Stimulated activated naive CD8-positive, alpha-beta T cell treated with anti-CD3 and anti-CD28 coated beads, Interleukin-15, Interleukin-2, amounts not matched to agents 100 ng/mL and 50 ng/mL, for 24 hours (primary cell): ENCODE results near the gene PFKP.
A peak's percentile ranks its signal among the peaks of the same experiment; 100 is the strongest.
"Not testable (repeated sequence)": the region's sequence is repeated elsewhere in the genome, so short reads cannot be mapped to it uniquely, and the experiment has no call there.

Experiments used
- H3K27ac Mint-ChIP-seq: one replicate; pipeline ENCODE4 v1.8.0; 2021; ENCODE audit warnings: mild to moderate bottlenecking, mixed read lengths
- H3K27me3 Mint-ChIP-seq: one replicate; pipeline ENCODE4 v1.8.0; 2021; ENCODE audit warnings: mixed read lengths
- H3K36me3 Mint-ChIP-seq: one replicate; pipeline ENCODE4 v1.8.0; 2021; ENCODE audit warnings: low read depth, mixed read lengths
- H3K4me1 Mint-ChIP-seq: one replicate; pipeline ENCODE4 v1.8.0; 2021; ENCODE audit warnings: low read depth, mixed read lengths
- H3K4me3 Mint-ChIP-seq: one replicate; pipeline ENCODE4 v1.8.0; 2021; ENCODE audit warnings: mild to moderate bottlenecking, mixed read lengths
- H3K9me3 Mint-ChIP-seq: one replicate; pipeline ENCODE4 v1.8.0; 2021; ENCODE audit warnings: mixed read lengths

The PFKP gene

DNA sequence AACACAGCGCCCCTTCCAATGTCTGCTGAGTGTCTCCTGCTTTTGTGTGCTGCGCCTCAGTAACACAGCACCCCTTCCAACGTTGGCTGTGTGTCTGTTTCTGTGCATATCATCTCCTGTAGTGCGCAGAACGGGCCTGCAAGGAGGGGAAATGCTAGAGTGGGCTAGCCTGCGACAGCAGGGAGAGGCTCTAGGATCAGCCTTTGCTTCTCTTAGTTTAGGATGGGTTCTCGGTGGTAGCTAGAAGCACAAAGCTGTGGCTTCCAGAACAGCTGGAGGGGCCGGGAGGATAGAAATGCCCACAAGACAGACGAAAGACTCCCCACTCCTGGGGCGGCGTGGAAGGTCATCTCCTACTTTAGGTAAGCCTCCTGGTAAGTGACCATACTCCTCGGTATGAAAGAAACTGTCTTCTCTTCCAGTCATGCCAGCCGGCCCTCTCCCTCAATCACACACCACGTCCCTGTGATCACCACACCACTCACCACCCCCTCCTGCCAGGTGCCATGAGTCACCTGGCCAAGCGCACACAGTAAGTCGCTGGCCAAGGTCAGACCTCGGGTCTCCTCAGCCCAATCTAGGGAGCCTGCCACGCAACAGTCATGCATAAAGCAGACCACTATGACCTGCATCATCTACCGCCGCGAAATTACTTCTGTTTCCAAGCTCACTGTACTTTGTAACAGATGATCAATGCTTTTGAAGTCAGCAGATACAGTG is 100.4 kb downstream of the PFKP start:
- Mint-ChIP-seq H3K27me3 (no peaks in the 10 kb centered on the region), H3K27ac (no peak overlapping the region), H3K4me1 (peaks cover 30% of the 10 kb centered on the region), H3K9me3 (no peaks in the 10 kb centered on the region), H3K4me3 (no peak overlapping the region), H3K36me3 (peaks cover 71% of the 10 kb centered on the region)

DNA sequence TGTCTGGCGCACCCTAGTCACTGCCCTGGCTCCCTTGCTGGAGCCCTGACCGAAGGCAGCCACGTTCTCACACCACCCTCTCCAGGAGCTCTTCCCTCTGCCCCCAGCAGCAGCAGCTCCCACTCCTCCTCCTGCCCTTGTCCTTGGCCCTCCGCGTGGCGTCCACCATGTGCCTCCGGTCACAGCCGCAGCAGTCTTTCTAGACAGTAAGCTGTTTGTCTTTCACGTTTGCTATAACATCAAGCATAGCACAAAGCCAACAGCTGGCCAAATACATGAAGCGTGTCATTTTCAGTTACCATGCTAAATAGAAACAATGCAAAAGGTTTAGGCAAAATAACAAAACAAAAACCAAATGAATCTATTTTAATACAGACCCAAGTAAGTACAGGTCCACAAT is 101.9 kb downstream of the PFKP start:
- no peaks in the 10 kb centered on the region for H3K9me3 Mint-ChIP-seq
- H3K27ac Mint-ChIP-seq: no peak overlapping the region
- H3K4me3 Mint-ChIP-seq: no peak overlapping the region
- H3K4me1 Mint-ChIP-seq: peaks cover 38% of the 10 kb centered on the region
- H3K27me3 Mint-ChIP-seq: no peaks in the 10 kb centered on the region
- H3K36me3 Mint-ChIP-seq: peaks cover 56% of the 10 kb centered on the region

DNA sequence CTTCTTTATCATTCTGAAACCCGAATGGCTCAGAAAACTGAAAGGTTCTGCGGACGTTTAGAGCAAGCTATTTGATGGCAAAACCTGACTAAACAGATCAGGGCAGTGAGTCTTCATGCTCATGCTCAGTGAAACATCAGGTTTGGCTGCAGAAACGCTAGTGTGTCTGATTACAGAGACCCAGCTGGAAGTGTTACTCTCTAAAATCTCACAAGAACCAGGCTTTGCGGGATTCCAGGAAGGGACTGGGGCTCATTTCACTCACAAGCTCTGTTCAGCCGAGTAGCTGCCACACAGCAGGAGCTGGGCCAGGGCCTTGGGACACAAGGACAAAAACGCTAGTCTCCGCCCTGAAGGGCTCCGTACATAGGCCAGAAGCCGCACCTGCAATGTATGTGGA is 102.3 kb downstream of the PFKP start:
- H3K27ac Mint-ChIP-seq: no peak overlapping the region
- no peaks in the 10 kb centered on the region for H3K9me3 Mint-ChIP-seq
- peaks cover 54% of the 10 kb centered on the region for H3K36me3 Mint-ChIP-seq
- no peak overlapping the region for H3K4me3 Mint-ChIP-seq
- peaks cover 38% of the 10 kb centered on the region for H3K4me1 Mint-ChIP-seq
- no peaks in the 10 kb centered on the region for H3K27me3 Mint-ChIP-seq

DNA sequence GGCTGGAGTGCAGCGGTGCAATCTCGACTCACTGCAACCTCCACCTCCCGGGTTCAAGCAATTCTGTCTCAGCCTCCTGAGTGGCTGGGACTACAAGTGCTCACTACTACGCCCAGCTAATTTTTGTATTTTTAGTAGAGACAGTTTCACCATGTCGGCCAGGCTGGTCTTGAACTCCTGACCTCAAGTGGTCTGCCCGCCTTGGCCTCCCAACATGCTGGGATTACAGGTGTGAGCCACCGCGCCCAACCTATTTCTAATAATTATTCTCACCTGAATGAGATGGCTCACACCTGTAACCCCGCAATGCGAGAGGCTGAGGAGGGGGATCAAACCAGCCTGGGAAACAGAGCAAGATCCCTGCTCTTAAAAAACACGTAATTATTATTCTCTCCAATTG is 104.1 kb downstream of the PFKP start:
- peaks cover 36% of the 10 kb centered on the region for H3K36me3 Mint-ChIP-seq
- peak overlapping the region; percentile 89 for H3K27ac Mint-ChIP-seq
- peaks cover 38% of the 10 kb centered on the region for H3K4me1 Mint-ChIP-seq
- not testable (repeated sequence) for H3K9me3 Mint-ChIP-seq, H3K27me3 Mint-ChIP-seq
- peak overlapping the region; percentile 92 for H3K4me3 Mint-ChIP-seq

DNA sequence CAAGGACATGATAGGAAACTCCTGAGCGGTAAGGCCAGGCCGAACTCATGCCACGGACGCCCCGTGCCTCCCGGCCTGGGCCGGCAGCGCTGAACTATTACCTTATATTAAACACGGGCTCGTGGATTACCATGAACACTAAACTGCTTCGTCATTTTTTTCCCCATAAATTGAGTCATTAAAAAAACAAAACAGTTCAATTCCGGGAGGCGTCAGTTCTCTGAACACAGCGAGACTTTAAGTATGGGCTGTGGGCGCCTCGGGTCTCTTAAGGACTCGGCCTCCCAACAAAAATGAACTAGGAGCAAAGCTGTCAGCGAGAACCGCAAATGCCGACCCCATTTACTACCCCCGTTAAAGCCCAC is 104.7 kb downstream of the PFKP start:
- H3K9me3 Mint-ChIP-seq: no peaks in the 10 kb centered on the region
- H3K4me1 Mint-ChIP-seq: peaks cover 38% of the 10 kb centered on the region
- peaks cover 30% of the 10 kb centered on the region for H3K36me3 Mint-ChIP-seq
- peak overlapping the region; percentile 92 for H3K4me3 Mint-ChIP-seq
- H3K27me3 Mint-ChIP-seq: no peaks in the 10 kb centered on the region
- peak overlapping the region; percentile 89 for H3K27ac Mint-ChIP-seq

DNA sequence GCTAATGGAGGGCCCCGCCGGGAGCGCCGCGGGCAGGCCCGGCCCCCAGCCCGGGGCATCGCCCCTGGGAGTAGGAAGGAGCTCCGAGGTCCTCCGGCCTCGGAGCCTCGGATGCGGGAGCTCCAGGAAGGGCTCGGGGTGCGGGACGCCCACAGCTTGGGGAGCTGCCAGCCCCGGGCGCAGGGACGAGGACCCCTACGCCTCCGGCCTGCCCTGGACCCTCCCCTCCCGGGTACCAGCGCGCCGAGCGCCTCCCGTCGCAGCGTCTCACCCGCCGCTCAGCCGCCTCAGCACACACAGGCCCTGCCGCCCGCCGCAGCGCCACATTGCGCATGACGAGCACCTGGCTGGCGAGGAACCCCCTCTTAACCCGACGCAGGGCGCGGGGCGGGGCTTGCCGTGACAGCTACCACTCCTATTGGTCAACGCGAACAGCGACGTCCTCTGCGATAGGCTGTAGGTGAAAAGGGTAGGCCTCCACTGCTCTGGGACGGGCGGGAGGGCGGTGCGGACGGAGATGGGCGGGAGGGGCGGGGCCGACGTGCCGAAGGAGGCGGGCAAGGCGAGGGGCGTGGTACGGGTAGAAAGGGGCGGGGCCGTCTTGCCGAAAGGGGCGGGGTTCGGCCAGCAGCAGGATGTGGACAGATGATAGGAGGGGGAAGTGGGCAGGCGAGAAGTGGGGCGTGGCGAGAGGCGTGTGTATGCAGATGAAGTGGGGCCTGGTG is 105.3 kb downstream of the PFKP start, which contains the start of gene PITRM1:
TSS of gene PITRM1 (minus strand) at position 337 of the 725 bp plus-strand sequence. CDS start at position 327, 10 bp downstream.
- Mint-ChIP-seq H3K36me3 (peaks cover 25% of the 10 kb centered on the region), H3K4me3 (peak within 1 kb of the TSS; percentile 92), H3K27me3 (no peaks in the 10 kb centered on the region), H3K9me3 (no peaks in the 10 kb centered on the region), H3K4me1 (peaks cover 38% of the 10 kb centered on the region), H3K27ac (peak within 1 kb of the TSS; percentile 89)

DNA sequence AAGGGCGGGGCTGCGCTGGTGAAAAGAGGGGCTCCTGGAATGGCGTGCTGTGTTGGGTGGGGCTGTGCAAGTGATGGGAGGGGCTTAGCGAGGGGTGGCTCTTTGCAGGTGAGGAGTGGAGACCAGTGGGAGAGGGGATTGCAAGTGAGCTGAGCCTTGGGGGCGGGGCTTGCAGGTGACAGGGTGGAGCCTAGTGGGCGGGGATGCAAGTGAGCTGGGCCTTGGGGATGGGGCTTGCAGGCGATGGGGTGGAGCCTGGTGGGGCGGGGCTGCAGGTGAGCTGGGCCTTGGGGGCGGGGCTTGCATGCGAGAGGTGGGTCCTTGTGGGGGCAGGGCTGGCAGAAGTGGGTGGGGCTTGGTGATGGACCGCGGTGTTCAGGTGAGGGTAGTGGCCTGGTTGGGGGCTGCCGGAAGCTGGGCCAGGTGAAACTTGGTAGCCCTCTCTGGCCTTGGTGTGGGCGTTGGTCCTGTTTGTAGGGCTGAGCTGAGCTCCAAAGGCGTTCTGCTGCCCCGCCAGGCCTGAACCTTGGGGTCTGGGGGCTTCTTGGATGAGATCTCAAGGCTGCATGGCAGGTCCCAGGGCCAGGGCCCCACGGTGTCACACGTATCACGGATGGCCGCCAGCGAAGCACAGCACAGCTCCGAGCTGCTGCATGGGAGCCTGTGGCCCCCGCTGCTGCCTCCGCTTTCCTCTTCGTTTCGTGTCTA is 106.0 kb downstream of the PFKP start:
- Mint-ChIP-seq H3K36me3 (peaks cover 19% of the 10 kb centered on the region), H3K27me3 (no peaks in the 10 kb centered on the region), H3K27ac (peak overlapping the region; percentile 84), H3K4me3 (peak overlapping the region; percentile 83), H3K9me3 (no peaks in the 10 kb centered on the region), H3K4me1 (peaks cover 38% of the 10 kb centered on the region)

DNA sequence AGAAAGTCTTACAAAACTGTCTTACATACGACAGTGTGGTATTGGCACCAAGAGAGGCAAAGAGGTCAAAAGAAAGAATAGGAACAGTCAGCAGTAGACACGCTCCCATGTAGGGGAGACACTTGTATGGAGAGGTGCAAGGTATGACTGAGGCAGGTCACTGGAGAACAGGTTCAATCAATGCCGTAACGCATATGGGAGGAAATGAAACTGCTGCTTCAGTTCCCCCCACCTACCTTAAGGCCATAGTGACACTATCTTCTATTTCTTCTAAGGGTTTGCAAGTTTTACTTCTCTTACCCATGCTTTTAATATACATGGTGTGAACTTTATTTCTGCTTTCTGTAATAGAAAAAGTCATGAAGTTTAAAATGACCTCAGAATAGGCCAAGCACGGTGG is 110.7 kb downstream of the PFKP start:
- Mint-ChIP-seq H3K4me3 (no peak overlapping the region), H3K27me3 (peaks cover 16% of the 10 kb centered on the region), H3K36me3 (no peaks in the 10 kb centered on the region), H3K27ac (no peak overlapping the region), H3K9me3 (no peaks in the 10 kb centered on the region), H3K4me1 (peaks cover 5% of the 10 kb centered on the region)

DNA sequence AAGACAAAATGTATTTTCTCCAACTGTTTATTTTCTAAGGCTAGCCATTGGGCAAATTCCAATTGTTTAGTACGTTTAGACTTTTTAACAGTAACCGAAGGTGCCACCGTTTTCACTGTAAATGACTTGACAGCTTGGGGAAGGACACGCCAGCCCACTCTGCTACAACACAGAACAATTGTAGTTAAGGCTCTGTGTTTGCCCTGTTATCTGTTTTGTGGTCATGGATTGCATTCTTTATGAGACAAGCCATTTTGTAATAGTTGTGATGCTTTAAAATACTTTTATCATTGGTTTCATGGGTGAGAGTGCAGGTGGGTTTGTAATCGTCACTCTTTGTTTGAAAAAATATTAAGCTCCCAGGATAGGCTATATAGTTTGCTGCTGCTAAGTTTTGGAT is 111.8 kb downstream of the PFKP start:
- Mint-ChIP-seq H3K36me3 (no peaks in the 10 kb centered on the region), H3K4me3 (no peak overlapping the region), H3K27ac (no peak overlapping the region), H3K9me3 (no peaks in the 10 kb centered on the region), H3K27me3 (peaks cover 19% of the 10 kb centered on the region), H3K4me1 (no peaks in the 10 kb centered on the region)

DNA sequence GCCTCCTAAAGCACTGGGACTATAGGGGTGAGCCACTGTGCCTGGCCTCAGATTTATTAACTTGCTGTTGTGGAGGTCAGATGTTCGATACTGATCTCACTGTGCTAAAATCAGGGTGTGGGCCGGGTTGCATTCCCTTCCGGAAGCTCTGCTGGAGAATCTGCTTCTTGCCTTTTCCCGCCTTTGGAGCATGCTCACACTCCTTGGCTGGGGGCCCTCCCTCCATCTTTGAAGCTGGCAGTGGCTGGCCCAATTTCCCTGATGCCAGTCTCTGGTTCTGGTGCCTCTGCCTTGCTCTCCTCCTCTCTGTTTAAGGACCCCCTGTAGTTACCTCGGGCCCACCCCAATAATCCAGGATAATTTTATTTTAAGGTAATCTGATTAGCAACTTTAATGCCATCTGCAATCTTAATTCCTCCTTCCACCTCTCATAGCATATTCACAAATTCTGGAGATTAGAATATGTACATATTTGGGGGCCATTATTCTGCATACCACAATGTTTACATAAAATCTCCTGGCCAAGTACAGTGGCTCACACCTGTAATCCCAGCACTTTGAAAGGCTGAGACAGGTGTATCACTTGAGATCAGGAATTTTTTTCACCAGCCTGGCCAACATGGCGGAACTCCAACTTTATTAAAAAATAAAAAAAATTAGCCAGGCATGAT is 113.1 kb downstream of the PFKP start:
- H3K27me3 Mint-ChIP-seq: peaks cover 19% of the 10 kb centered on the region
- no peak overlapping the region for H3K4me3 Mint-ChIP-seq
- no peaks in the 10 kb centered on the region for H3K9me3 Mint-ChIP-seq
- no peak overlapping the region for H3K27ac Mint-ChIP-seq
- H3K4me1 Mint-ChIP-seq: peaks cover 6% of the 10 kb centered on the region
- H3K36me3 Mint-ChIP-seq: no peaks in the 10 kb centered on the region

DNA sequence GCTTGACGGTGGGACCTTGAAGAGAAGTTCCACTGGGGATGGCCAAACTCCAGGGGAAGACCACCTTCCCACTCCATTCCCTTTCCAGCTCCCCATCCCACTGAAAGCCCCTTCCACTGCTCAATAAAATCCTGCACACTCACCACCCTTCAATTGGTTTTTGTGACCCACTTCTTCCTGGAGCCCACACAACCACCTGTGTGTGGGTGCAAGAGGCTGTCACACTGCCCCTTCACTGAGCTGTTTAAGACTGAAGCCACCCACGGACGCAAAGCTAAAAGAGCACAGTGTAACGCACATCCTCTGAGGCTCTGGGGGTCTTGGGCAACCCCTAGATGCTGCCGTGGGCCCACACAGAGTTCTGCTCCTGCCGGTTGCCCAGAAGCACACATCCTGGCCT is 118.0 kb downstream of the PFKP start:
- H3K4me3 Mint-ChIP-seq: no peak overlapping the region
- H3K4me1 Mint-ChIP-seq: peaks cover 16% of the 10 kb centered on the region
- H3K27me3 Mint-ChIP-seq: peaks cover 24% of the 10 kb centered on the region

DNA sequence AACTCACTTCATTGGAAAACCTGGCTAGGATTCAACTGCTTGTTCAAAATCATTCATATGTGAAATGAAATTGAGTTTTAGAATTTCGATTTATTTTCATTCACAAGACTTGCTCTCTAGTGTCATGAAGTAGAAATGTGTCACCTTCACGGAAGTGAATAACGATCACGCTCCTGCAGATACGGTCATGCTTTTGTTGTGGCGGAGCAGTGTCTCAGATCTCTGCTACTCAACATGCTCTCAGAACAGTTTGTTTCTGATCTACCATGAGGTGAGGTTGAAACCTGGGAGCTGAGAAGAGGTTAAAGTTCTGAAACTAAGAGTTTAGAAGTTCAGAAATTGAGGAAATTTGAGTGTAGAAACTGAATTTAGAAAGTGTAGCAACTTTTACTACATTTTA is 119.0 kb downstream of the PFKP start:
- Mint-ChIP-seq H3K4me3 (peak overlapping the region; percentile 26), H3K9me3 (no peaks in the 10 kb centered on the region), H3K27me3 (peaks cover 21% of the 10 kb centered on the region), H3K36me3 (no peaks in the 10 kb centered on the region), H3K27ac (no peak overlapping the region), H3K4me1 (peaks cover 16% of the 10 kb centered on the region)

More for the DNA sequence above, 118.0 kb downstream of the PFKP start:
- Mint-ChIP-seq H3K27ac (no peak overlapping the region), H3K36me3 (no peaks in the 10 kb centered on the region), H3K9me3 (no peaks in the 10 kb centered on the region)
